Bone marrow (tissue), 2 donors: ENCODE measurements around the gene TMEM51.
"Not testable (repeated sequence)": the region's sequence is repeated elsewhere in the genome, so short reads cannot be mapped to it uniquely, and the experiment has no call there.

Experiments
- DNase-seq, 2 donors: peaks; one replicate each; lab custom pipeline; 2025; lab: John Stamatoyannopoulos, UW

Gene TMEM51

DNA sequence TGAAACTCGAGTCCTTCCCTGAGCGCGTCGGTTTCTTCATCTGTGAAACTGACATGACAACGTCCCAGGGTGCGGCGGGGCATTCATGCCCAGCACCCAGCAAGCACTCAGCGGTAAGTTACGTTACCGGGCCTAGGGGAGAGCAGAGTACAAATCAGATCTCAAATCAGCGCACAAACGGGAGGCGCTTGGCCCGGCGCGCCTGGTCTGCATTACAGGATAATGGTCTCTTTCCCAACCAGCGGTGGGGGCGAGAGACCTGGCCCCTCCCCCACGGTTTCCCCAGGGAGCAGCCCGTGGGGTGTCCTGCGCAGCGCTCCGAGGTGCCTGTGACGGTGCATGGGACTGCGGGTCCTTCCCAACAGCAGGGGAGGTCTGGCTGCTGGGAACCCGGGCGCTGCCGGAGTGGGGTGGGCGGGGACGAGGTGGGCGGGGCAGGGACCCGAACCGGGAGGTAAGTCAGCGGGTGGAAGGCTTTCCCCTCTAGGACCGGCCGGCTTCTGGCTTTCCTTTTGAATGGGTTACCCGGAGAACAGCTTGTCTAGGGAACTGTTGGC lies 1.0 kb downstream of the TMEM51 start:
- DNase-seq = no peak

GRCh38 chr1:15155191-15155590 lies 1.6 kb downstream of the TMEM51 start:
- no peak for DNase-seq

GRCh38 chr1:15155888-15156741 lies 2.6 kb downstream of the TMEM51 start:
- DNase-seq = peak in 1 of 2 donors; percentile 24

DNA sequence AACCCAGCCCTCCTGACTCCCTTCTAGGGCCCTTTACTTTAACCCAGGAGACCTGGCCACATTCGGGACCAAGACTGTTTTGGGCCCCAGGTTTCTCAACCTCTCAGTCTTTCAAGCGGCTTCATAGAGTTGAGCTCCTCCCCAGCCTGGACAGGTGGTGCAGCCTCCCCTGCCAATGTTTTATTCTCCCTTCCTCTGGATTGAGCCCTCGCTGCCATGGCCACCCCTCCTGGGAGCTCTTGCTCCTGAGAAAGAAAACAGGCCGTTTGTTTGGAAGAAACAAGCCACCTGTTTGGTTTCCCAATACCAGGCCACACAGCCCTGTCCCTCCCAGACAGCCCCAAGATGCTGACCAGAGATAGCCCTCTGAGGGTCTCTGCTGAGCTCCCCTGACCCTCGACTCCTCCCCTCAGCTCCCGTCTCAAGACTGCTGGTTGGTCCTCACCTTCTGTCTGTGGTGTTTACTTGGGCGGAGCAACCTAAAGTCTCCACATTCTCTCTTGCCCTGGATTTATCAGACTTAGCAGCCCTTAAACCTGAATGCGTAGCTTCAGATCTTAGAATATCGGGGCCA lies 3.3 kb downstream of the TMEM51 start:
- DNase-seq = no peak

DNA sequence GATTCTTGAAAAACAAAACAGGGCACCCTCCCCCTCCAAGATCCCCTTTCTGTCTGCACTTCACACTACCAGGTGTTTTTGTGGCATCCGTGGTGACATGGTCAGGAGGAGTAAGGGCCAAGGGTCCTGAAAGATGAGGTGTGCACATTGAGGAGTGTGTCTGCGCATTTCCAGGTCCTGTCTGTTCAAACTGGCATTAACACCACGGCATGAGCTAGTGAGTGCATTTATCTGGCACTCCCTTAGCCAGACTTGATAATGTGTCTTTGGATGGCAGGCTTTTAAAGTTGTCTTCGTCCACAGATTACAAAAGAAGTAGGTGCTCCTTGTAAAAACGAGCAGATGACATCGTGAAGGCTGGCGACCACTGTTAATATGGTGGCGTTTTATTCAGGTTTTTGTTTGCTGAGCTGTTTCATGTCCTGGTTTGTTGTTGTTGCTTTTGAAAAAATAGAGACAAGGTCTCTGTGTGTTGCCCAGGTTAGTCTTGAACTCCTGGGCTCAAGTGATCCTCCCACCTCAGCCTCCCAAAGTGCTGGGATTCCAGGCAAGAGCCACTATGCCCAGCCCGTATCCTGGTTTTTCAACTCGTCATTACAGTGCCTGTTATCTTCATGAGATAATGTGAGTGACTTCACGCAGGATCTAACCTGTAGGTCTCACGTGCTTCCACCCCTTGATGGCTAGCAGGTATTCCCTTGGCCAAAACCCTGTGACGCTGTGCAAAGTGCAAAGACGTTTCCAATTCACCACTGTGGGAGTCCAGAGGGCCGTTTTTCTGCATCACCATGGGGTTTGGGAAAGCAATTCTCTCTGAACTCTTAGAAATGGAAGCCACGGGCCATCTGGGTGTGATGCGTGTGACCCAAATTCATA lies 4.2 kb downstream of the TMEM51 start:
- no peak for DNase-seq

DNA sequence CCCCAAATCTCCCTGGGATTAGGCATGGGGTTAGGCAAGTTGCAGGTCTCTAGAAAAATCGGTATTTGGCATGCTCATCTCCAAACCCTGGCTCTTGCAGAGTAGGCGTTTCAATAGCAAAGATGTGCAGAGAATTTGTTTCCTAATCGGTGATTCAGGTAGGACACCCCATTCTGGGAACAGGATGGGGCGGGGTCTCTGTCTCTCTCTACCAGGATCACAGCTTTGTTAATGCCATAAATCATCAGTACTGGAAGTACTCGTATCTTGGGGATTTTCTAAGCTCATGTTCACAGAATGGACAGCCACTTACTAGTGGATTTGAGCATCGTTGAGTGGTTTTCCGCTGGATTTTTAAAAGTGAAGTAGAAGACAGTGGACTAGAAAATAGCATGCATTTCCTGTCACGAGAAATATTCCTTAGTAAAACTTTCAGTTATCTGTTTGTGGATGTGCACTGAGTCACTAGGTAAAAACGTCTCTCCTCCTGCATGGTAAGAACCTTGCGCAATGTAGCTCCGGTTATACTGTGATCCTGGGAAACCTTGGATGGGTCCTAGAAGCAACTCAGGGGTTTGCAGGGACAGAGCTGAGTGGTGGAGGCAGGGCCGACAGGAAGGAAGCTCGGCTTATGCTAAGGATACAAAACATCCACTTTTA lies 5.1 kb downstream of the TMEM51 start:
- no peak for DNase-seq

DNA sequence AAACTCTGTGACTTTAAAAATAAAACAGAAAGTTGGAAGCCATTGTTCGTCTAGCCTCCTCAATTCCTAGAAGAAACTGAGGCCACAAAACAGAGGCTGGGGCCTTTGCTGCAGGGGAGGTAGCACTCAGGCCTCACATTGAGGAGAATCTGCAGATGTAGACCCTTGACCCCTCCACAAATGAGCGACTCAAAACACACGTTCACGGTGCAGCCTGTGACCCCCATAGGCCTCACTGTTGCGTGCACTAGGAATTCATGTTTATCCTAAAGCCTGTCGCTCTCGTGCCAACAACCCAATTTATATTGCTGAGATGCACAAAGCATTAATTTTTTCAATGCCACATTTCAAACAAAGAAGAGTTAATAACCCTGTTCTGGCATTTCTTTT lies 5.6 kb downstream of the TMEM51 start:
- DNase-seq = no peak

DNA sequence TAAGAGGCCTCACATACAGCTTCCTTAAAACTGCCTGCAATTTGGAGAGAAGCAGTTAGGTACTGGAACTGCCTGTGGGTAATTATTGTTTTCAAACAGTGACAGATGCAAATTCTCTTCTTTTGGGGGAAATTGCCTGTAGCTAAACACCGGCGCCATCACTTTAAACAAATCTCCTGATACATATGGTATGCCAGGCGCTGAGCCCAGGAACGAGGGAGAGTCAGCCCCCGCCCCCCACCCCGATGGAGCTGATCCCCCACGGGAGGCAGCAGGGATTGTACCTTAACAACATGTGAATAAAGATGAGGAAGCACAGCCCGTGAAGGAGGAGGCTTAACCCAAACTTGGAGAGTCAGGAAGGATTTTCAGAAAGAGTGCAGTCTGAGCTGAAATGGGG lies 7.1 kb downstream of the TMEM51 start:
- no peak for DNase-seq

DNA sequence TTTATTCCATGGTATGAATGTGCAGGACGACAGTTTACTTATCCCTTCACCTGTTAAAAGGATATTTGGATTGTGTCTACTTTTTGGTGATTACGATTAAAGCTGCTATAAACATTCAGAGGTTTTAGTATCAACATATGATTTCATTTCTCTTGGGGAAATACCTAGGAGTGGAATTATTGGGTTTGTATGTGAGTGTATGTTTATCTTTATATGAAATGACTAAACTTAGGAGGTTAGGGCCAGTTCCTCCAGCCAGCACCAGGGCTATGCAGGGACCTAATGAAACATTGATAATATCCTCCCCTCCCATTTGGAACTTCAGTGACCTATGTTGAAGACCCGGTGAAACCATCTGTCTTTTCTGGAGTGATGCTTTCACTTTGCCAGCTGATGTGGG lies 13.8 kb downstream of the TMEM51 start:
- no peak for DNase-seq

DNA sequence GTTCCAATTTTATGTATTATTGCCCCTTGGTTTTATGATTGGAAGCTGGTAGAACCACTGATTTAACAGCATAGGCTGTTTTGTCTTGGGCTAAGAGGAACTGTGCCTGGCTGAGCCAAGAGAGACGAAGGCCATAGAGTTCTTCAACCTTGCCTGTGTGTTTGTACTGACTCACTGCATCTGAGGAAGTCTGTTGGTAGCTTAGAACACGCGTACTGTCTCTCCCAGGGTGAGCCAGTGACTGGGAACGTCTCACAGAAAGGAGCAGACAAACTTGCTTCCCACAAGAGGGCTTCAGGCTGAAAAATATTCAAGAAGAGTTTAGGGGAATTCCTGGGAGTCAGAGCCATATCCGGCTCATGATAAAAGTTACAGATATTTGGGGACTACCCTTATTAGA lies 14.9 kb downstream of the TMEM51 start:
- DNase-seq = no peak

- no peak for DNase-seq
Observed at GRCh38 chr1:15170071-15170470, 16.5 kb downstream of the TMEM51 start.

DNA sequence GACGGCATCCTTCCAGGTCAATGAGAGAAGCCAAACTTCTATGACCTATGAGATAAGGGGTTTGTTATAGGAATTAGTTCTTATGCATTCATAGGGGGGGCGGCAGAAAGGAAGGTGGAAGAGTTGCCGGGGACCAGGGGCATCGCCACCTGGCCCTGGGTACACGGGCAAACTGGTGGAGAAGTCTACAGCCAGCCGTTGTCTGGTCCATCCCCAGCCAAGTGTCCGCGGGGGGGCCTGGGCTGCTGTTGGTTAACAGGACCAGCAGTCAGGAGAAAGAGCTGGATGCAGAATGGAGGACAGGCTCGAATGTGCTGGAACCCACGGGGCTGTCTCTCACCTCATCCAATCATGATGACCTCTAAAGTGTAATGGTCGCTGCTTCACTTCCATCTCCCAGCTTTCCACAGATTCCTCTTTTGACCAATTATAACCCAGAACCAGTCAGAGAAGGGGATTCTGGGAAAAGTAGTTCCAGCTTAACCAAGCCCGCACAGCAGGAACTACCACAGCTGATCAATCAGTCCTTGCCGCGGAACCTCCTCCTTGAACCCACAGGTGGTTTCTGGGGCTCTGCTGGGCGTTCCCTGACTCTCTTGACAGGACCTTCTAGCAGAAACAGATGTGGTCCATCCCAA lies 17.8 kb downstream of the TMEM51 start:
- DNase-seq = no peak

GRCh38 chr1:15172405-15173259 lies 19.1 kb downstream of the TMEM51 start:
- DNase-seq = no peak

DNA sequence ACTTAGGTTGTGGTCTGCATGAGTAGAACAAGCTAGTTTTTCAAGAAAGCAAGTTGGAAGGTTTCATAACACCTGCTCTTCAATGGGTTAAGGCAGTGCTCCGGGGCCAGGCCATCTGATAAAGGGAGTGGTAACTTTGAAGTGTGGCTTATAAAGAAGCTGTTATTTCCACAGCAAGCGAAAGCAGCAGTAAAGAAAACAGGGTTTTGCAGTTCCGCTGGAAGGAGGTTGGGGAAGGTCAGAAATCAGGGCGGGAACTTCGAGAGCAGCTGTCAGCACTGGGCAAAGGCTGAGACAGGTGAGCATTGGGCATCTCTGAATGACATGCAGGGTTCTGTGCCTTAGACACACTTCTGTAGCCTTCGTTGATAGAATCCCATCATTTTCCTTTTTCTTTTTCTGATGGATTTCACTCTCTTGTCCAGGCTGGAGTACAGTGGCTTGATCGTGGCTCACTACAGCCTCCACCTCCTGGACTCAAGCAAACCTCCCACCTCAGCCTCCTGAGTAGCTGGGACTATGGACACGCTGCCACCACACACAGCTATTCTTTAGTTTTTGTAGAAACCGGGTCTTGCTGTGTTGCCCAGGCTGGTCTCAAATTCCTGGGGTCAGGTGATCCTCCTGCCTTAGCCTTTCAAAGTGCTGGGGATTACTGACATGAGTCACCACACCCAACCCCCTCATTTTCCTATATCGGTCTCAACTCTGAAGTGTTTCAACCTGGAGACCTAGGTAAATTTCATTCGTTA lies 20.5 kb downstream of the TMEM51 start:
- no peak for DNase-seq

- DNase-seq = no peak
Observed at GRCh38 chr1:15174615-15174983, 21.1 kb downstream of the TMEM51 start.

DNA sequence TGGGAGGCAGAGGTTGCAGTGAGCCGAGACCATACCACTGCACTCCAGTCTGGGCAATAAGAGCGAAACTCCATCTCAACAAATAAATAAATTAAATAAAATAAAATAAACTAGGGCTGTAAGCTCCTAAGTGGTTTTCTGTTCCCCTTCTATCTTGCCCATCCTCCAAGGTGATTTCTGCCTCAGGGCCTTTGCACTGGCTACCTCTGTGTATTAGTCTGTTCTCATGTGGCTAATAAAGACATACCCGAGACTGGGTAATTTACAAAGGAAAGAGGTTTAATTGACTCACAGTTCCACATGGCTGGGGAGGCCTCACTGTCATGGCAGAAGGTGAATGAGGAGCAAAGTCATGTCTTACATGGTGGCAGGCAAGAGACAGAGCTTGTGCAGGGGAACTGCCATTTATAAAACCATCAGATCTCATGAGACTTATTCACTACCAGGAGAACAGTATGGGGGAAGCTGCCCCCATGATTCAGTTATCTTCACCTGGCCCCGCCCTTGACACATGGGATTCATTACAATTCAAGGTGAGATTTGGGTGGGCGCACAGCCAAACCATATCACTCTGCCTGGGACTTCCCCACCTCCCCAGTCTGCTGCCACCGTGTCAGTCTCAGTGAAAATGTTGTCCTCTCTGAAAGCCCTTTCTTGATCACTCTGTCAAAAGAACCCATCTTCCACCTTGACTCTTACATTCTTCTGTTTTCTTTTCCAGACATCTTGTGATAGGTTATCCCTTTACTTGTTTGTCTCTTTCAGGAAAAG lies 22.0 kb downstream of the TMEM51 start:
- DNase-seq = not testable (repeated sequence)

GRCh38 chr1:15176120-15176519 lies 22.6 kb downstream of the TMEM51 start:
- no peak for DNase-seq

GRCh38 chr1:15176898-15177665 lies 23.5 kb downstream of the TMEM51 start:
- no peak for DNase-seq
